ENCODE measurements around the gene HTT-AS. TPM values are rescaled to one million over a fixed set of nuclear protein-coding genes. Genes with fewer than 3 reads are reported as not detected.

Gene HTT-AS
- total RNA-seq = not detected

DNA sequence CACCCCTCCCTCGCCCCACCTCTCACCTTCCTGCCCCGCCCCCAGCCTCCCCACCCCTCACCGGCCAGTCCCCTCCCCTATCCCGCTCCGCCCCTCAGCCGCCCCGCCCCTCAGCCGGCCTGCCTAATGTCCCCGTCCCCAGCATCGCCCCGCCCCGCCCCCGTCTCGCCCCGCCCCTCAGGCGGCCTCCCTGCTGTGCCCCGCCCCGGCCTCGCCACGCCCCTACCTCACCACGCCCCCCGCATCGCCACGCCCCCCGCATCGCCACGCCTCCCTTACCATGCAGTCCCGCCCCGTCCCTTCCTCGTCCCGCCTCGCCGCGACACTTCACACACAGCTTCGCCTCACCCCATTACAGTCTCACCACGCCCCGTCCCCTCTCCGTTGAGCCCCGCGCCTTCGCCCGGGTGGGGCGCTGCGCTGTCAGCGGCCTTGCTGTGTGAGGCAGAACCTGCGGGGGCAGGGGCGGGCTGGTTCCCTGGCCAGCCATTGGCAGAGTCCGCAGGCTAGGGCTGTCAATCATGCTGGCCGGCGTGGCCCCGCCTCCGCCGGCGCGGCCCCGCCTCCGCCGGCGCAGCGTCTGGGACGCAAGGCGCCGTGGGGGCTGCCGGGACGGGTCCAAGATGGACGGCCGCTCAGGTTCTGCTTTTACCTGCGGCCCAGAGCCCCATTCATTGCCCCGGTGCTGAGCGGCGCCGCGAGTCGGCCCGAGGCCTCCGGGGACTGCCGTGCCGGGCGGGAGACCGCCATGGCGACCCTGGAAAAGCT lies at the start of gene HTT-AS, which contains the start of gene HTT:
Gene HTT-AS (minus strand): TSS at position 461 of the 768 bp plus-strand sequence.
Gene HTT (plus strand): TSS at position 604 of the 768 bp plus-strand sequence. CDS start 145 bp downstream, at position 749.

Small RNAs within 50 kb of the gene (small RNA-seq; reads per million reads assigned to genes)
- not detected for gene RF02134 (ENCODE audit: low replicate concordance)
- gene RF02135 (ENCODE audit: low replicate concordance) = not detected
- gene RNU6-204P (ENCODE audit: low replicate concordance) = not detected

Other genes starting within 250 kb of the HTT-AS start
- gene ADD1, start 230.7 kb downstream of the HTT-AS start, total RNA-seq = 282 TPM
- 14.7 TPM for gene NOP14, start 111.1 kb downstream of the HTT-AS start, total RNA-seq
- 6.7 TPM for gene GRK4, start 111.0 kb downstream of the HTT-AS start, total RNA-seq
- gene HTT, start 143 bp upstream of the HTT-AS start, total RNA-seq = 66.5 TPM
- 0.99 TPM for gene MSANTD1, start 174.6 kb upstream of the HTT-AS start, total RNA-seq
- 75.4 TPM for gene RGS12, start 218.5 kb upstream of the HTT-AS start, total RNA-seq